ENCODE measurements around the gene CHURC1.
A peak's percentile ranks its signal among the peaks of the same experiment; 100 is the strongest.

CHURC1 gene

GRCh38 chr14:64928239-64929013, 14.2 kb downstream of the CHURC1 start:
- DNase-seq (ENCODE audit: low read depth) = no peak
- TF ChIP-seq, protein P1, sequence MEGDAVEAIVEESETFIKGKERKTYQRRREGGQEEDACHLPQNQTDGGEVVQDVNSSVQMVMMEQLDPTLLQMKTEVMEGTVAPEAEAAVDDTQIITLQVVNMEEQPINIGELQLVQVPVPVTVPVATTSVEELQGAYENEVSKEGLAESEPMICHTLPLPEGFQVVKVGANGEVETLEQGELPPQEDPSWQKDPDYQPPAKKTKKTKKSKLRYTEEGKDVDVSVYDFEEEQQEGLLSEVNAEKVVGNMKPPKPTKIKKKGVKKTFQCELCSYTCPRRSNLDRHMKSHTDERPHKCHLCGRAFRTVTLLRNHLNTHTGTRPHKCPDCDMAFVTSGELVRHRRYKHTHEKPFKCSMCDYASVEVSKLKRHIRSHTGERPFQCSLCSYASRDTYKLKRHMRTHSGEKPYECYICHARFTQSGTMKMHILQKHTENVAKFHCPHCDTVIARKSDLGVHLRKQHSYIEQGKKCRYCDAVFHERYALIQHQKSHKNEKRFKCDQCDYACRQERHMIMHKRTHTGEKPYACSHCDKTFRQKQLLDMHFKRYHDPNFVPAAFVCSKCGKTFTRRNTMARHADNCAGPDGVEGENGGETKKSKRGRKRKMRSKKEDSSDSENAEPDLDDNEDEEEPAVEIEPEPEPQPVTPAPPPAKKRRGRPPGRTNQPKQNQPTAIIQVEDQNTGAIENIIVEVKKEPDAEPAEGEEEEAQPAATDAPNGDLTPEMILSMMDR (conservative IDR thresholded peaks at IDR 0.05; ENCODE audit: control insufficient read depth, insufficient read depth, low read depth, low read length) = no peak
- no peak overlapping the region for H3K4me3 ChIP-seq (ENCODE audit: control insufficient read depth, low read depth, low read length)

GRCh38 chr14:64929014-64929359, 14.7 kb downstream of the CHURC1 start:
- TF ChIP-seq, protein P1 (conservative IDR thresholded peaks at IDR 0.05; ENCODE audit: control insufficient read depth, insufficient read depth, low read depth, low read length) = no peak
- DNase-seq (ENCODE audit: low read depth) = no peak
- no peak overlapping the region for H3K4me3 ChIP-seq (ENCODE audit: control insufficient read depth, low read depth, low read length)

DNA sequence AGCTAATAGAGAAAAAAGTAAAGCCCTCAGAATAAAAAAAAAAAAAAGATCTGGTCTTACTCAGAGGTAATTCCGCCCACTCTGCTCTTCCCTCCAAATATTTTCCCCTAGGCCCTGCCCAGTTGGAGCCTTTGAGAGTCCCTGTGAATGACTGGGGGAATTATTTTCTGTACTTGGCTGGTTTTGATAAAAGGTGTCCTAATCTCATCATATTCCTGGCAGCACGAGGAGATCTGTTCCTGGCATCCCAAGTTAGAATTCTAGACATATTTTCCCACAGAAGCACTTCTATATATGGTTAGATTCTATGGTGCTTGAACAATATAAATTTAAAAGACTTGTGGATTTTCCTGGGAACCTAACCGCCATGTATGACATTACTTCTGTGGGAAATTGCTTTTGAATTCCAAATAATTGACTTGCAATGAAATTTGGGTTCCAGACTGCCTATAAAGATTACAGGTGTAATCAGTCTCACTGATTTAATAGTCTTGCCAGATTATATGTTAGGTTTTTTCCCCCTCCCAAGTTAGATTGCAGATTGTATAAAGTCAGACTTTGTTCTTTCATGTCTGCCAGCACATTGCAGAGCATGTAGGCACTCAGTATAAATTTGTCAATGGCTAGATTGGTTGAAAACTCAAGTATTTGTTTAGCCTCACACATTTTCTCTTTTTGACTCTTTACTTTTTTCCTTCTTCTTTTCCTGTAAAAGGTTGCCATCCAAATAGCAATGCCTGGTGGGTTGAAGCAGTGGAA, 16.0 kb downstream of the CHURC1 start:
- peak; percentile 15 for DNase-seq (ENCODE audit: low read depth)
- TF ChIP-seq, protein P1 (conservative IDR thresholded peaks at IDR 0.05; ENCODE audit: control insufficient read depth, insufficient read depth, low read depth, low read length) = no peak
- H3K4me3 ChIP-seq (ENCODE audit: control insufficient read depth, low read depth, low read length) = no peak overlapping the region

DNA sequence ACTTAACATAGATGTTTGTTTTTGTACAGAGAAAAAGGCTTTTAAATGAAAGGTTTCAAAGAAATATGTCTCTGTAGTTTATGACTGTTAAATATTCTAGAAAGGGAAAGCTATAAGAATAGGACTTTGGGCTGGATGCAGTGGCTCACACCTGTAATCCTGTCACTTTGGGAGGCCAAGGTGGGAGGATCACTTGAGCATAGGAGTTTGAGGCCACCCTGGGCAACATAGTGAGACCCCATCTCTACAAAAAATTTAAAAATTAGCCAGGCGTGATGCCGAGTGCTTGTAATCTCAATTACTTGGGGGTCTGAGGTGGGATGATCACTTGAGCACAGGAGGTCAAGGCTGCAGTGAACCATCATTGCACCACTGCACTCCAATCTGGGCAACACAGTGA, 16.9 kb downstream of the CHURC1 start:
- TF ChIP-seq, protein P1 (conservative IDR thresholded peaks at IDR 0.05; ENCODE audit: control insufficient read depth, insufficient read depth, low read depth, low read length) = no peak
- H3K4me3 ChIP-seq (ENCODE audit: control insufficient read depth, low read depth, low read length) = no peak overlapping the region
- no peak for DNase-seq (ENCODE audit: low read depth)

DNA sequence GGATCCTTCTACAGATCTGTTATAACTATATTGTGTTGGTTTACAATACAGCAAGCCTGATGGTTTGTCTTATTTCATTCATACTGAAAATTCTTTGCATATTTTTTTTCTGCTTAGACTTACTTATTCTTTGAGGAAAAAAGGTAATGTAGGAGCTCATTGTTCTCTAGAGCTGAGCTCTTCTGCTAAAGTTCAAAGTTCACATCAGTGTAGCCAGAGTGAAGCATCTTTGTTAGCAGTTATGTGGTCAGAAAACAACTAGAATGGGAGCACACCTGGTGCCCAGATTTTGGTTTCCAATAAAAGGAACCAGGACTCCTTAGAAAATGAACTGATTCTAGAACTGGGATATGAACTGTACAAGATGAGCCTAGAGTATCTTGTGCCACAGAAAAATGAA, 18.0 kb downstream of the CHURC1 start:
- no peak overlapping the region for H3K4me3 ChIP-seq (ENCODE audit: control insufficient read depth, low read depth, low read length)
- TF ChIP-seq, protein P1 (conservative IDR thresholded peaks at IDR 0.05; ENCODE audit: control insufficient read depth, insufficient read depth, low read depth, low read length) = no peak
- DNase-seq (ENCODE audit: low read depth) = no peak

- TF ChIP-seq, protein P1 (conservative IDR thresholded peaks at IDR 0.05; ENCODE audit: control insufficient read depth, insufficient read depth, low read depth, low read length) = no peak
- DNase-seq (ENCODE audit: low read depth) = no peak
These were observed 20.2 kb downstream of the CHURC1 start for GRCh38 chr14:64934338-64934929.

More at GRCh38 chr14:64934338-64934929, 20.2 kb downstream of the CHURC1 start:
- no peak overlapping the region for H3K4me3 ChIP-seq (ENCODE audit: control insufficient read depth, low read depth, low read length)
